ENCODE results near the gene ACTG1.

Gene ACTG1

GRCh38 chr17:81481815-81482505 lies 30.6 kb downstream of the ACTG1 start:
- no peak for DNase-seq (ENCODE audit: low spot score)

GRCh38 chr17:81481073-81481799 lies 31.4 kb downstream of the ACTG1 start:
- DNase-seq (ENCODE audit: low spot score) = peak; percentile 83

GRCh38 chr17:81480140-81481072 lies 32.2 kb downstream of the ACTG1 start:
- no peak for DNase-seq (ENCODE audit: low spot score)

GRCh38 chr17:81479175-81480071 lies 33.2 kb downstream of the ACTG1 start:
- DNase-seq (ENCODE audit: low spot score) = no peak

GRCh38 chr17:81478119-81478518 lies 34.5 kb downstream of the ACTG1 start:
- no peak for DNase-seq (ENCODE audit: low spot score)

GRCh38 chr17:81477173-81477572 lies 35.4 kb downstream of the ACTG1 start:
- DNase-seq (ENCODE audit: low spot score) = no peak

GRCh38 chr17:81476635-81477034 lies 36.0 kb downstream of the ACTG1 start:
- DNase-seq (ENCODE audit: low spot score) = no peak

- no peak for DNase-seq (ENCODE audit: low spot score)
These were observed 36.5 kb downstream of the ACTG1 start for GRCh38 chr17:81476097-81476496.

- DNase-seq (ENCODE audit: low spot score) = no peak
These were observed 37.6 kb downstream of the ACTG1 start for GRCh38 chr17:81474958-81475357.

GRCh38 chr17:81473019-81473418 lies 39.6 kb downstream of the ACTG1 start:
- DNase-seq (ENCODE audit: low spot score) = no peak

- DNase-seq (ENCODE audit: low spot score) = peak; percentile 77
These were observed 40.7 kb downstream of the ACTG1 start for GRCh38 chr17:81471818-81472456.

- DNase-seq (ENCODE audit: low spot score) = no peak
These were observed 41.4 kb downstream of the ACTG1 start for GRCh38 chr17:81470944-81471817.

- DNase-seq (ENCODE audit: low spot score) = no peak
These were observed 42.2 kb downstream of the ACTG1 start for GRCh38 chr17:81470270-81470943.

- DNase-seq (ENCODE audit: low spot score) = no peak
These were observed 43.3 kb downstream of the ACTG1 start for GRCh38 chr17:81469266-81469665.

- DNase-seq (ENCODE audit: low spot score) = no peak
These were observed 43.9 kb downstream of the ACTG1 start for GRCh38 chr17:81468770-81469121.

- no peak for DNase-seq (ENCODE audit: low spot score)
These were observed 44.4 kb downstream of the ACTG1 start for GRCh38 chr17:81468111-81468769.

GRCh38 chr17:81466564-81467472 lies 45.8 kb downstream of the ACTG1 start:
- no peak for DNase-seq (ENCODE audit: low spot score)

- no peak for DNase-seq (ENCODE audit: low spot score)
These were observed 46.7 kb downstream of the ACTG1 start for GRCh38 chr17:81465910-81466309.

Data from ecto neural progenitor cell (in vitro differentiated cells).